Epithelial cell of esophagus (primary cell): Measurements from ENCODE around the gene RPL26.

Source experiments
- DNase-seq: peaks from one replicate; pipeline ENCODE4 v3.0.0; 2010; ENCODE audit warnings: low read depth
- H3K4me3 ChIP-seq: 2 replicates; pipeline ENCODE4 v1.5.1; 2011; ENCODE audit warnings: mild to moderate bottlenecking, low read length, control low read depth
- CTCF ChIP-seq: IDR thresholded peaks from 2 replicates; pipeline ENCODE4 v1.5.1; 2011; ENCODE audit warnings: low read depth, mild to moderate bottlenecking, low read length, control low read depth, inconsistent platforms; ENCODE audit not compliant: insufficient read depth; ENCODE audit errors: missing control alignments

RPL26 gene

GRCh38 chr17:8341456-8341855 lies 41.5 kb downstream of the RPL26 start:
- DNase-seq = no peak

GRCh38 chr17:8339540-8339939 lies 43.5 kb downstream of the RPL26 start, which contains the start of gene ODF4:
Gene ODF4 (plus strand): TSS chr17:8339840. CDS start chr17:8340052, 212 bp downstream.
- no peak within 1 kb of the TSS for H3K4me3 ChIP-seq
- no peak for DNase-seq

More at GRCh38 chr17:8341456-8341855, 41.5 kb downstream of the RPL26 start:
- no peak for TF ChIP-seq CTCF
- H3K4me3 ChIP-seq = no peak overlapping the region

GRCh38 chr17:8338753-8339140 lies 44.2 kb downstream of the RPL26 start:
- no peak overlapping the region for H3K4me3 ChIP-seq
- no peak for DNase-seq
- no peak for TF ChIP-seq CTCF

More at GRCh38 chr17:8339540-8339939, 43.5 kb downstream of the RPL26 start, which contains the start of gene ODF4:
- TF ChIP-seq CTCF = no peak

- DNase-seq = no peak
- TF ChIP-seq CTCF = no peak
- no peak overlapping the region for H3K4me3 ChIP-seq
Observed at GRCh38 chr17:8337802-8338752, 44.9 kb downstream of the RPL26 start.

- no peak overlapping the region for H3K4me3 ChIP-seq
- TF ChIP-seq CTCF = no peak
Observed at GRCh38 chr17:8333281-8333680, 49.7 kb downstream of the RPL26 start.

GRCh38 chr17:8332688-8333087 lies 50.3 kb downstream of the RPL26 start:
- H3K4me3 ChIP-seq = no peak overlapping the region
- no peak for TF ChIP-seq CTCF
- DNase-seq = no peak

More at GRCh38 chr17:8333281-8333680, 49.7 kb downstream of the RPL26 start:
- no peak for DNase-seq
